Measurements from ENCODE around the gene CRAMP1.

GRCh38 chr16:1721372-1721771 lies 109.2 kb downstream of the CRAMP1 start:
- TF ChIP-seq CTCF (IDR thresholded peaks at IDR 0.05) = no peak
- no peak for TF ChIP-seq POLR2A (IDR thresholded peaks at IDR 0.05)
